Measurements from ENCODE around the gene OR6J1.

Gene OR6J1

GRCh38 chr14:22606380-22606779 lies 37.8 kb downstream of the OR6J1 start:
- Histone ChIP-seq H3K9me3 (ENCODE audit: insufficient read depth, low read length) (no peaks in the 10 kb centered on the region), H3K4me1 (ENCODE audit: insufficient read depth, insufficient read length) (no peaks in the 10 kb centered on the region), H3K36me3 (ENCODE audit: insufficient read depth, insufficient read length, low read length) (peaks cover 89% of the 10 kb centered on the region), H3K27me3 (ENCODE audit: insufficient read depth, insufficient read length) (no peaks in the 10 kb centered on the region), H3K4me3 (ENCODE audit: insufficient read length, low read depth) (no peak overlapping the region), H3K9ac (ENCODE audit: insufficient read length, low read depth) (no peak overlapping the region)
- TF ChIP-seq ZNF274 (IDR thresholded peaks at IDR 0.05; ENCODE audit: low read depth, low read length) = no peak
- TF ChIP-seq SUZ12 (IDR thresholded peaks at IDR 0.05; ENCODE audit: extremely low read depth, insufficient read depth, insufficient read length) = no peak
- TF ChIP-seq YY1 (IDR thresholded peaks at IDR 0.05; ENCODE audit: insufficient read depth, insufficient read length) = no peak
- no peak for DNase-seq (ENCODE audit: low read depth, low spot score)

- Histone ChIP-seq H3K9ac (ENCODE audit: insufficient read length, low read depth) (no peak overlapping the region), H3K9me3 (ENCODE audit: insufficient read depth, low read length) (no peaks in the 10 kb centered on the region), H3K27me3 (ENCODE audit: insufficient read depth, insufficient read length) (no peaks in the 10 kb centered on the region), H3K36me3 (ENCODE audit: insufficient read depth, insufficient read length, low read length) (peaks cover 65% of the 10 kb centered on the region), H3K4me3 (ENCODE audit: insufficient read length, low read depth) (no peak overlapping the region), H3K4me1 (ENCODE audit: insufficient read depth, insufficient read length) (no peaks in the 10 kb centered on the region)
- TF ChIP-seq SUZ12 (IDR thresholded peaks at IDR 0.05; ENCODE audit: extremely low read depth, insufficient read depth, insufficient read length) = no peak
- no peak for TF ChIP-seq YY1 (IDR thresholded peaks at IDR 0.05; ENCODE audit: insufficient read depth, insufficient read length)
- TF ChIP-seq ZNF274 (IDR thresholded peaks at IDR 0.05; ENCODE audit: low read depth, low read length) = no peak
- DNase-seq (ENCODE audit: low read depth, low spot score) = no peak
Observed at GRCh38 chr14:22602862-22603261, 41.3 kb downstream of the OR6J1 start.

- Histone ChIP-seq H3K36me3 (ENCODE audit: insufficient read depth, insufficient read length, low read length) (peaks cover 56% of the 10 kb centered on the region), H3K9ac (ENCODE audit: insufficient read length, low read depth) (no peak overlapping the region), H3K9me3 (ENCODE audit: insufficient read depth, low read length) (no peaks in the 10 kb centered on the region), H3K27me3 (ENCODE audit: insufficient read depth, insufficient read length) (no peaks in the 10 kb centered on the region), H3K4me3 (ENCODE audit: insufficient read length, low read depth) (no peak overlapping the region), H3K4me1 (ENCODE audit: insufficient read depth, insufficient read length) (peaks cover 2% of the 10 kb centered on the region)
- TF ChIP-seq YY1 (IDR thresholded peaks at IDR 0.05; ENCODE audit: insufficient read depth, insufficient read length) (no peak), SUZ12 (IDR thresholded peaks at IDR 0.05; ENCODE audit: extremely low read depth, insufficient read depth, insufficient read length) (no peak), ZNF274 (IDR thresholded peaks at IDR 0.05; ENCODE audit: low read depth, low read length) (no peak)
- DNase-seq (ENCODE audit: low read depth, low spot score) = no peak
Observed at GRCh38 chr14:22601996-22602395, 42.2 kb downstream of the OR6J1 start.

- Histone ChIP-seq H3K36me3 (ENCODE audit: insufficient read depth, insufficient read length, low read length) (peaks cover 54% of the 10 kb centered on the region), H3K4me1 (ENCODE audit: insufficient read depth, insufficient read length) (peaks cover 2% of the 10 kb centered on the region), H3K4me3 (ENCODE audit: insufficient read length, low read depth) (no peak overlapping the region), H3K27me3 (ENCODE audit: insufficient read depth, insufficient read length) (no peaks in the 10 kb centered on the region), H3K9me3 (ENCODE audit: insufficient read depth, low read length) (no peaks in the 10 kb centered on the region), H3K9ac (ENCODE audit: insufficient read length, low read depth) (no peak overlapping the region)
- DNase-seq (ENCODE audit: low read depth, low spot score) = no peak
- TF ChIP-seq SUZ12 (IDR thresholded peaks at IDR 0.05; ENCODE audit: extremely low read depth, insufficient read depth, insufficient read length) = no peak
- no peak for TF ChIP-seq ZNF274 (IDR thresholded peaks at IDR 0.05; ENCODE audit: low read depth, low read length)
- TF ChIP-seq YY1 (IDR thresholded peaks at IDR 0.05; ENCODE audit: insufficient read depth, insufficient read length) = no peak
Observed at GRCh38 chr14:22601456-22601855, 42.7 kb downstream of the OR6J1 start.

GRCh38 chr14:22600027-22600426 lies 44.1 kb downstream of the OR6J1 start:
- Histone ChIP-seq H3K9ac (ENCODE audit: insufficient read length, low read depth) (no peak overlapping the region), H3K36me3 (ENCODE audit: insufficient read depth, insufficient read length, low read length) (peaks cover 40% of the 10 kb centered on the region), H3K4me1 (ENCODE audit: insufficient read depth, insufficient read length) (peaks cover 2% of the 10 kb centered on the region), H3K9me3 (ENCODE audit: insufficient read depth, low read length) (no peaks in the 10 kb centered on the region), H3K4me3 (ENCODE audit: insufficient read length, low read depth) (no peak overlapping the region), H3K27me3 (ENCODE audit: insufficient read depth, insufficient read length) (no peaks in the 10 kb centered on the region)
- DNase-seq (ENCODE audit: low read depth, low spot score) = no peak
- no peak for TF ChIP-seq SUZ12 (IDR thresholded peaks at IDR 0.05; ENCODE audit: extremely low read depth, insufficient read depth, insufficient read length)
- no peak for TF ChIP-seq YY1 (IDR thresholded peaks at IDR 0.05; ENCODE audit: insufficient read depth, insufficient read length)
- no peak for TF ChIP-seq ZNF274 (IDR thresholded peaks at IDR 0.05; ENCODE audit: low read depth, low read length)

GRCh38 chr14:22599349-22599748 lies 44.8 kb downstream of the OR6J1 start:
- peak overlapping the region; percentile 84 for H3K4me3 ChIP-seq (ENCODE audit: insufficient read length, low read depth)
- peaks cover 2% of the 10 kb centered on the region for H3K4me1 ChIP-seq (ENCODE audit: insufficient read depth, insufficient read length)
- H3K9ac ChIP-seq (ENCODE audit: insufficient read length, low read depth) = no peak overlapping the region

GRCh38 chr14:22598896-22599244 lies 45.3 kb downstream of the OR6J1 start:
- H3K4me1 ChIP-seq (ENCODE audit: insufficient read depth, insufficient read length) = peaks cover 2% of the 10 kb centered on the region
- peak overlapping the region; percentile 90 for H3K9ac ChIP-seq (ENCODE audit: insufficient read length, low read depth)
- peak overlapping the region; percentile 84 for H3K4me3 ChIP-seq (ENCODE audit: insufficient read length, low read depth)
- no peaks in the 10 kb centered on the region for H3K9me3 ChIP-seq (ENCODE audit: insufficient read depth, low read length)
- no peak for DNase-seq (ENCODE audit: low read depth, low spot score)
- H3K36me3 ChIP-seq (ENCODE audit: insufficient read depth, insufficient read length, low read length) = peaks cover 31% of the 10 kb centered on the region
- TF ChIP-seq YY1 (IDR thresholded peaks at IDR 0.05; ENCODE audit: insufficient read depth, insufficient read length) (no peak), SUZ12 (IDR thresholded peaks at IDR 0.05; ENCODE audit: extremely low read depth, insufficient read depth, insufficient read length) (no peak), ZNF274 (IDR thresholded peaks at IDR 0.05; ENCODE audit: low read depth, low read length) (no peak)
- H3K27me3 ChIP-seq (ENCODE audit: insufficient read depth, insufficient read length) = no peaks in the 10 kb centered on the region

More at GRCh38 chr14:22599349-22599748, 44.8 kb downstream of the OR6J1 start:
- no peaks in the 10 kb centered on the region for H3K27me3 ChIP-seq (ENCODE audit: insufficient read depth, insufficient read length)
- DNase-seq (ENCODE audit: low read depth, low spot score) = no peak
- peaks cover 33% of the 10 kb centered on the region for H3K36me3 ChIP-seq (ENCODE audit: insufficient read depth, insufficient read length, low read length)
- no peak for TF ChIP-seq ZNF274 (IDR thresholded peaks at IDR 0.05; ENCODE audit: low read depth, low read length)
- TF ChIP-seq YY1 (IDR thresholded peaks at IDR 0.05; ENCODE audit: insufficient read depth, insufficient read length) = no peak
- TF ChIP-seq SUZ12 (IDR thresholded peaks at IDR 0.05; ENCODE audit: extremely low read depth, insufficient read depth, insufficient read length) = no peak
- H3K9me3 ChIP-seq (ENCODE audit: insufficient read depth, low read length) = no peaks in the 10 kb centered on the region
